OCI-LY1 (cell line): ENCODE measurements around the gene C1orf105.

Experiments
- CTCF ChIP-seq: fragments of 200-600 bp; sonication (generic), shearing (Covaris generic); IDR thresholded peaks from 2 replicates; pipeline ENCODE4 v1.5.1; 2017; ENCODE audit warnings: mild to moderate bottlenecking, antibody characterized with exemption, low read length, moderate library complexity, mixed read lengths
- EZH2 ChIP-seq: fragments of 200-600 bp; sonication (generic), shearing (Covaris generic); IDR thresholded peaks from 2 replicates; pipeline ENCODE4 v1.8.0; 2017; ENCODE audit warnings: borderline replicate concordance, mixed run types, mild to moderate bottlenecking, antibody characterized with exemption, low read length, moderate library complexity, mixed read lengths

GRCh38 chr1:172425339-172425738 is 4.9 kb downstream of the C1orf105 start:
- TF ChIP-seq CTCF = no peak
- TF ChIP-seq EZH2 = no peak
